ENCODE measurements around the gene AP5Z1.

DNA sequence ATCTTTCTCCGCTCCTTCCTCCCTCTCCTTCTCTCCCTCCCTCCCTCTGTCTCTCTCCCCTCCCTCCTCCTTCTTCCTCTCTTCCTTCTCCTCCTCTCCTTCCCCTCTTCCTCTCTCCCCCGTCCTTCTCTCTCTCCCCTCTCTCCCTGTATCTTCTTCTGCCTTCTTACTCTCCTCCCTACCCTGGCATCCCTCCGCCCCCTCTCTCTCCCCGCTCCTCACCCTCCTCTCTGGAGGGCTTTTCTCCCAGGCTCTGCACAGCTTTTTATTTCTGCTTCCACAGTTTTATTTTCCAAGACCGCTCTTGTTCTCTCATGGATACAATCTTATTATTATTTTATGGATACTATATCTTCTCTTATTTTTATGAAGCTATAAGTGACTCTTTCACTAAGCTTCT lies 32.6 kb downstream of the AP5Z1 start:
- TF ChIP-seq, protein P1, sequence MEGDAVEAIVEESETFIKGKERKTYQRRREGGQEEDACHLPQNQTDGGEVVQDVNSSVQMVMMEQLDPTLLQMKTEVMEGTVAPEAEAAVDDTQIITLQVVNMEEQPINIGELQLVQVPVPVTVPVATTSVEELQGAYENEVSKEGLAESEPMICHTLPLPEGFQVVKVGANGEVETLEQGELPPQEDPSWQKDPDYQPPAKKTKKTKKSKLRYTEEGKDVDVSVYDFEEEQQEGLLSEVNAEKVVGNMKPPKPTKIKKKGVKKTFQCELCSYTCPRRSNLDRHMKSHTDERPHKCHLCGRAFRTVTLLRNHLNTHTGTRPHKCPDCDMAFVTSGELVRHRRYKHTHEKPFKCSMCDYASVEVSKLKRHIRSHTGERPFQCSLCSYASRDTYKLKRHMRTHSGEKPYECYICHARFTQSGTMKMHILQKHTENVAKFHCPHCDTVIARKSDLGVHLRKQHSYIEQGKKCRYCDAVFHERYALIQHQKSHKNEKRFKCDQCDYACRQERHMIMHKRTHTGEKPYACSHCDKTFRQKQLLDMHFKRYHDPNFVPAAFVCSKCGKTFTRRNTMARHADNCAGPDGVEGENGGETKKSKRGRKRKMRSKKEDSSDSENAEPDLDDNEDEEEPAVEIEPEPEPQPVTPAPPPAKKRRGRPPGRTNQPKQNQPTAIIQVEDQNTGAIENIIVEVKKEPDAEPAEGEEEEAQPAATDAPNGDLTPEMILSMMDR (conservative IDR thresholded peaks at IDR 0.05) = no peak
- TF ChIP-seq EZH2 (IDR thresholded peaks at IDR 0.05; ENCODE audit: low read depth) = no peak

Data from PC-9 (cell line).